ENCODE data around the gene PCNX2. TPM values are rescaled to one million over a fixed set of nuclear protein-coding genes. Genes with fewer than 3 reads are reported as not detected.

Gene PCNX2
- total RNA-seq, 1 donor from 2014 or later = 33.6 TPM

DNA sequence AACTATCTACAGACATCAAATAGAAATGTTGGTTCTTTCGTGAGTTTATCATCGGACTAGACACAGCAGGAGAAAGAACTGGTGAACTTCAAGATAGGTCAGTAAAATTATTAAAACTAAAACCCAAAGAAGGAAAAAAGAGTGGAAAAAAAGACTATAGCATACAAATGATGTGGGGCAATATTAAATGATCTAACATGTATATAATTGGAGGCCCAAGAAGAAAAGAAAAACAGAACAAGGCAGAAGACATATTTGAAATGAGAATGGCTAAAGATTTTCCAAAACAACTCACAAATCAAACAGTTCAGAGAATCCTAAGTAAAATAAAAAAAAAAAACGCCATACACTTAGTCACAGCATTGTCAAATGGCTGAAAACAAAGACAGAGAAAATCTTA is 101.8 kb downstream of the PCNX2 start:
- peaks cover 40% of the 10 kb centered on the region for H3K36me3 Mint-ChIP-seq (ENCODE audit: insufficient read depth)
- H3K27ac Mint-ChIP-seq = peak overlapping the region; percentile 29
- H3K4me1 Mint-ChIP-seq (ENCODE audit: low read depth) = no peaks in the 10 kb centered on the region
- no peak overlapping the region for H3K4me3 Mint-ChIP-seq (ENCODE audit: low read depth)
- TF ChIP-seq CTCF (IDR thresholded peaks at IDR 0.05; ENCODE audit: unreplicated experiment) = no peak
- no peak for DNase-seq (ENCODE audit: low spot score, unreplicated experiment)
- peaks cover 22% of the 10 kb centered on the region for H3K9me3 Mint-ChIP-seq (ENCODE audit: low read depth)
- no peaks in the 10 kb centered on the region for H3K27me3 Mint-ChIP-seq

GRCh38 chr1:233190987-233191386 is 104.5 kb downstream of the PCNX2 start:
- DNase-seq (ENCODE audit: low spot score, unreplicated experiment) = no peak
- TF ChIP-seq CTCF (IDR thresholded peaks at IDR 0.05; ENCODE audit: unreplicated experiment) = no peak
- Mint-ChIP-seq H3K36me3 (ENCODE audit: insufficient read depth) (peaks cover 22% of the 10 kb centered on the region), H3K4me1 (ENCODE audit: low read depth) (no peaks in the 10 kb centered on the region), H3K27ac (no peak overlapping the region), H3K27me3 (no peaks in the 10 kb centered on the region), H3K4me3 (ENCODE audit: low read depth) (no peak overlapping the region), H3K9me3 (ENCODE audit: low read depth) (peaks cover 16% of the 10 kb centered on the region)

GRCh38 chr1:233189526-233189925 is 106.0 kb downstream of the PCNX2 start:
- TF ChIP-seq CTCF (IDR thresholded peaks at IDR 0.05; ENCODE audit: unreplicated experiment) = no peak
- no peak for DNase-seq (ENCODE audit: low spot score, unreplicated experiment)
- Mint-ChIP-seq H3K36me3 (ENCODE audit: insufficient read depth) (peaks cover 13% of the 10 kb centered on the region), H3K27me3 (no peaks in the 10 kb centered on the region), H3K27ac (no peak overlapping the region), H3K4me1 (ENCODE audit: low read depth) (no peaks in the 10 kb centered on the region), H3K4me3 (ENCODE audit: low read depth) (no peak overlapping the region), H3K9me3 (ENCODE audit: low read depth) (peaks cover 10% of the 10 kb centered on the region)

DNA sequence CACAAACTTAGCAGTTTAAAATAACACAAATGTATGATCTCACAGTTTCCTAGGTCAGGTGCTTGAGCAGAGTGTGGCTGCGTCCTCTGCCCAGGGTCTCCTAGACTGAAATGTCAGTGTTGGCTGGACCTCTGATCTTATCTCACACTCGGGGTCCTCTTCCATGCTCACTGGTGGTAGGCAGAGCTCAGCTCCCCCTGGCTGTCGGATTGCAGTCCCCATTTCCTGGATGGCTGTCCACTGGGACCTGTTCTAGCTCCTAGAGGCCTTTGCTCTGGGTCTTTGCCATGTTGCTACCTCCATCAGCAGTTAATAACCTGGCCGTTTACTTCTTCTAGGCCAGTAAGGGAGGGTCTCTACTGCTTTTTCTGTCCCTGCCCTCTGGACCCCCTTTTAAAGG is 107.5 kb downstream of the PCNX2 start:
- H3K9me3 Mint-ChIP-seq (ENCODE audit: low read depth) = no peaks in the 10 kb centered on the region
- H3K4me3 Mint-ChIP-seq (ENCODE audit: low read depth) = no peak overlapping the region
- DNase-seq (ENCODE audit: low spot score, unreplicated experiment) = no peak
- no peak overlapping the region for H3K27ac Mint-ChIP-seq
- H3K4me1 Mint-ChIP-seq (ENCODE audit: low read depth) = no peaks in the 10 kb centered on the region
- no peak for TF ChIP-seq CTCF (IDR thresholded peaks at IDR 0.05; ENCODE audit: unreplicated experiment)
- no peaks in the 10 kb centered on the region for H3K27me3 Mint-ChIP-seq
- peaks cover 3% of the 10 kb centered on the region for H3K36me3 Mint-ChIP-seq (ENCODE audit: insufficient read depth)

DNA sequence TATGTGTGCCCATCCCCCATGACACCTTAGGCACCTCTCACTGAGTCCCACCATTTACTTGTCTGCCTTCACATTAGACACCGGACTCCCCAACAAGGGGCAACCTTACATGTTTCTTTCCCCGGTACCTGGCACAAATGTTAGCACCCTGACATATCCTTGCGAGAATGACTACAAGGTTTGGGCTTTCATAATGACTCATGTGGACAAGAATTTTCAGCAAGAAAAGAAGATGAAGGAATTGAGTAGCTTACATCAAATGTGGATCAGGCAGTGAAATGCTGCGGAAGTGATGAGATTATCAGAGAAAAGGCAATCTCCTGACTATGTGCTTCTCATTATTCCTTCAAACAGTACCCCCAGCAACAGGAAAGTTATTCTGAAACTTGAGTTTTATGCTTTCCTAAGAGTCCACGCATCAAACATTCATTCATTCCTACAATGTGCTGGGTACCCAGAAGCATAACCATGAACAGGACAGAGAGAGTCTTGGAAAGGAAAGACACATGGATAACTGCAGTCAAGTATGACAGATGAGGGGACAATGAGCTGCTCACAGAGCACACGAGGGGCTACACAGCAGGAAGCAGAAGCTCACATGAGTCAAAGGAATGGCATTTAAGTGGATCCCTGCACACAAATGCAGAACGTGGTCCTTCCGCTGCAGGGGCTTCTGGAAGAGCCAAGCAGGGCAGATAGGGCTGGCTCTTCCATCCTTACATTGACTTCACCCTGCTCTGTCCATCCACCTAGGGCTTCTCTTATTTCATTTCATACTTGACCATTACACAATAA is 112.1 kb downstream of the PCNX2 start:
- Mint-ChIP-seq H3K4me1 (ENCODE audit: low read depth) (no peaks in the 10 kb centered on the region), H3K36me3 (ENCODE audit: insufficient read depth) (peaks cover 15% of the 10 kb centered on the region), H3K27ac (peak overlapping the region; percentile 39), H3K4me3 (ENCODE audit: low read depth) (no peak overlapping the region), H3K9me3 (ENCODE audit: low read depth) (no peaks in the 10 kb centered on the region), H3K27me3 (no peaks in the 10 kb centered on the region)
- TF ChIP-seq CTCF (IDR thresholded peaks at IDR 0.05; ENCODE audit: unreplicated experiment) = no peak
- no peak for DNase-seq (ENCODE audit: low spot score, unreplicated experiment)

Data from progenitor cell of endocrine pancreas (in vitro differentiated cells).